Glutamatergic neuron (in vitro differentiated cells): ENCODE data around the gene EHD4. TPM values are rescaled to one million over a fixed set of nuclear protein-coding genes. Genes with fewer than 3 reads are reported as not detected.

ENCODE experiments used
- DNase-seq: peaks from one replicate; pipeline ENCODE4 v3.0.0; 2022
- H3K27ac Mint-ChIP-seq: one replicate; pipeline ENCODE4 v1.8.0; 2020; ENCODE audit warnings: mild to moderate bottlenecking, mixed read lengths, inconsistent platforms; ENCODE audit not compliant: unreplicated experiment
- H3K27me3 Mint-ChIP-seq: one replicate; pipeline ENCODE4 v1.8.0; 2020; ENCODE audit warnings: mild to moderate bottlenecking, moderate library complexity, mixed read lengths, inconsistent platforms; ENCODE audit not compliant: unreplicated experiment
- H3K36me3 Mint-ChIP-seq: one replicate; pipeline ENCODE4 v1.8.0; 2020; ENCODE audit warnings: mild to moderate bottlenecking, mixed read lengths, inconsistent platforms; ENCODE audit not compliant: unreplicated experiment
- H3K4me1 Mint-ChIP-seq: one replicate; pipeline ENCODE4 v1.8.0; 2020; ENCODE audit warnings: mild to moderate bottlenecking, low read depth, mixed read lengths, inconsistent platforms; ENCODE audit not compliant: unreplicated experiment
- H3K4me3 Mint-ChIP-seq: one replicate; pipeline ENCODE4 v1.8.0; 2020; ENCODE audit warnings: mild to moderate bottlenecking, mixed read lengths, inconsistent platforms; ENCODE audit not compliant: unreplicated experiment
- H3K9me3 Mint-ChIP-seq: one replicate; pipeline ENCODE4 v1.8.0; 2020; ENCODE audit warnings: mild to moderate bottlenecking, moderate library complexity, mixed read lengths, inconsistent platforms; ENCODE audit not compliant: unreplicated experiment
- CTCF ChIP-seq: fragments of 200-600 bp; sonication (generic); IDR thresholded peaks from one replicate; pipeline ENCODE4 v1.5.0; 2021; ENCODE audit not compliant: partially characterized antibody, unreplicated experiment
- total RNA-seq: library from RNA; stranded (reverse); fragmentation: NEBNext Ultra II Directional; extraction: Animal tissue kit (Norgen Biotek cat#: 25700); gene quantifications from one replicate; pipeline ENCODE4 v1.2.1, GENCODE V29; 2021; ENCODE audit not compliant: unreplicated experiment

The EHD4 gene
- total RNA-seq, 1 donor from 2014 or later = 4.0 TPM

DNA sequence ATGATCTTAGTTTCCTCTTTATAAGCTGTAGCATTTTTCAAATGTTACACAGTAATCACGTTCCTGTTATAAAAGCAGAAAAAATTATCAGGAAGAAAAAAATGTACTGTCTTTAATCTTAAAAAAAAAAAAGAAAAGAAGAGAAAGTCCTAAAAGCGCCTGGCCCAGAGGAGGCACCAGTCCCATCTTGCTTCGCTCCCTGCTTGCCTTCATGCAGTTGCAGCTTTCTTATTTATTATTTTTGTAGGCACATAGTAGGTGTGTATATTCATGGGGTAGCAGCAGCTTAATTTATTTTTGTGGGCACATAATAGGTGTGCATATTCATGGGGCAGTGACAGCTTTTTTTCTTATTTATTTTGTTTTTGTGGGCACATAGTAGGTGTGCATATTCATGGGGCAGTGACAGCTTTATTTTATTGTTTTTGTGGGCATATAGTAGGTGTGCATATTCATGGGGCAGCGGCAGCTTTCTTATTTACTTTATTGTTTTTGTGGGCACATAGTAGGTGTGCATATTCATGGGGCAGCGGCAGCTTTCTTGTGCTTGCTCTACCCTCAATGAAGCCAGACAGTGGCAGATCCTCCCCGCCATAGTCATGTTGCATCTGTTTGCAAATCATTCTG lies 5.5 kb upstream of the EHD4 start:
- peaks cover 2% of the 10 kb centered on the region for H3K9me3 Mint-ChIP-seq
- no peaks in the 10 kb centered on the region for H3K36me3 Mint-ChIP-seq
- no peak overlapping the region for H3K27ac Mint-ChIP-seq
- H3K4me1 Mint-ChIP-seq = no peaks in the 10 kb centered on the region
- peaks cover 5% of the 10 kb centered on the region for H3K27me3 Mint-ChIP-seq
- H3K4me3 Mint-ChIP-seq = no peak overlapping the region
- DNase-seq = no peak
- TF ChIP-seq CTCF = no peak

DNA sequence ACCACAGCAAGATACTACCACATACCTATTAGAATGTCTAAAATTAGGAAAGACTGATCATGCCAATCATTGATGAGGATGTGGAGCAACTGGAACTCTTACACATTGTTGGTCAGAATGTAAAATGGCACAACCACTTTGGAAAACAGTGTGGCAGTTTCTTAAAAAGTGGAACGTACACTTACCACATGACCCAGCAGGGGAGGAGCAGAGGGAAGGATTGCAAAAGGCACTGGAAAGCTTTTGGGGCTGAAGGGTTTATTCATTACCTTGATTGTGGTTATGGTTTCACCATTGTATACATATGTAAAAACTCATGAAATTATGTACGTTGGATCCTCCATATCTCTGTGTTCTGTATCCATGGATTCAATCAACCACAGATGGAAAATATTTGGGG lies 3.3 kb upstream of the EHD4 start:
- Mint-ChIP-seq H3K4me3 (no peak overlapping the region), H3K4me1 (no peaks in the 10 kb centered on the region), H3K9me3 (peaks cover 5% of the 10 kb centered on the region), H3K36me3 (no peaks in the 10 kb centered on the region), H3K27ac (no peak overlapping the region), H3K27me3 (peaks cover 9% of the 10 kb centered on the region)
- TF ChIP-seq CTCF = no peak
- no peak for DNase-seq

DNA sequence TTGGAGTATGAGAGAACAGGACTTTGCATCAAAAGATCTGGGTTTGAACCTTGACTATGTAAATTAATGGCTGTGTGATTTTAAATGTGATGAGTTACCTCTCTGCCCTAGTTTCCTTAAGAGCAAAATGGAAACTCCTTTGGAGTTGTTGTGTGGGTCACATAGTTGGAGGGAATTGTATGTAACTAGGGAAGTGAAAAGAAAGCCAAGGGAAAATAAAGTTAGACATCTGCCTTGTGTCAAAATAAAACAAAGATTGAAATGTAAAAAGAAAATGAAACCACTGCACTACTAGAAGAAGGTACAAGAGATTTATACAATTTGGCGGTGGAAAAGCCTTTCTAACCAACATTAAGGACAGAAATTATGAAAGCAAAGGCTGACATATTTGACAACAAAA lies 1.7 kb upstream of the EHD4 start:
- peaks cover 8% of the 10 kb centered on the region for H3K27me3 Mint-ChIP-seq
- H3K27ac Mint-ChIP-seq = no peak overlapping the region
- no peak for TF ChIP-seq CTCF
- no peaks in the 10 kb centered on the region for H3K36me3 Mint-ChIP-seq
- DNase-seq = no peak
- H3K4me3 Mint-ChIP-seq = no peak overlapping the region
- no peaks in the 10 kb centered on the region for H3K4me1 Mint-ChIP-seq
- H3K9me3 Mint-ChIP-seq = peaks cover 5% of the 10 kb centered on the region

- H3K9me3 Mint-ChIP-seq = peaks cover 5% of the 10 kb centered on the region
- H3K27ac Mint-ChIP-seq = no peak overlapping the region
- peak overlapping the region; percentile 88 for H3K4me3 Mint-ChIP-seq
- TF ChIP-seq CTCF = no peak
- H3K4me1 Mint-ChIP-seq = peaks cover 5% of the 10 kb centered on the region
- DNase-seq = peak; percentile 57
- H3K36me3 Mint-ChIP-seq = no peaks in the 10 kb centered on the region
- peaks cover 10% of the 10 kb centered on the region for H3K27me3 Mint-ChIP-seq
These were observed 483 bp downstream of the EHD4 start for GRCh38 chr15:41971895-41972252.

DNA sequence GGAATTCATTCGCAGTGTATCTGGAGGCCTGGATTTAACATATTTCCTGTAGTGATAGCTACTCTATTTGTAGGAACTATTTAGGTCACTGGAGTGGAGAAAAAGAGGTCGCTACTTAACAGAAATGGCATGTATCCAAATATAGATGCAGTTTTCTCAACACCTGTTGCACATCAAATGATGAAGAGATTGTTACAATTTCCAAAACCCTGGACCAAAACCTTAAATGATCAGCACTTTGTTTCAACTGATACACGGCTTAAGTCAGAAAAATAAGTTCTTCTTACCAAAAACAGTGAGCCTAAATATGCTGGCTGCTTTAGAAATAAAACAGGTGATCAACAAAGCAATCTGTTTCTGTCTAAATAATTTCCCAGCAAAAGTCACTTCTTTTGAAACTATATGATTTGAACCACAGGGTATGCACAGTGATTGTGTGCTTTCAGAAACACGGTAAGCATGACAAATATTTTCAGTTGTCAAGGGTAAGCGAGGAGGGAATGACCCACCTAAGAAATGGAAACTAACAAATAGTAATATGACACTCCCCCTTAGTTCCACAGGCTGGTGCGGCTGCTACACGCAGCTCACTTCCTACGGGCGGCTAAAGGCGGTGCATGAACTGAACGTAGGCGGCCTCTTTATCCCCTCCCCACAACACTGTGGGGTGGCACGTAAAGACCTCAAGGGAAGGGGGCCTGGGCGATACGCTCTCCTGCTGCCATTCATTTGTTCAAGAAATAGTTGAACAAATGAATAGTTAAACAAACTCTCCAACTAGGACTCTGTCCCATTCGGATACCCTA lies 1.1 kb downstream of the EHD4 start:
- Mint-ChIP-seq H3K36me3 (no peaks in the 10 kb centered on the region), H3K27me3 (peaks cover 12% of the 10 kb centered on the region), H3K4me1 (peaks cover 5% of the 10 kb centered on the region), H3K4me3 (peak overlapping the region; percentile 88), H3K27ac (no peak overlapping the region), H3K9me3 (peaks cover 5% of the 10 kb centered on the region)
- TF ChIP-seq CTCF = no peak
- DNase-seq = no peak
